ENCODE measurements around the gene NMNAT2.

- TF ChIP-seq CTCF (IDR thresholded peaks at IDR 0.05) (no peak), POLR2A (IDR thresholded peaks at IDR 0.05) (no peak), POLR2AphosphoS5 (IDR thresholded peaks at IDR 0.05) (no peak)
These were observed 1.1 kb downstream of the NMNAT2 start for GRCh38 chr1:183416850-183417771.
